WERI-Rb-1 (cell line): ENCODE measurements around the gene IZUMO4.

ENCODE experiments used
- DNase-seq: peaks from one replicate; pipeline ENCODE4 v3.0.0-alpha.2; 2020
- H3K27ac ChIP-seq: fragments of 250-450 bp; sonication (Bioruptor Pico); 2 replicates; pipeline ENCODE4 v1.5.1; 2020; ENCODE audit warnings: mild to moderate bottlenecking, moderate library complexity
- H3K27me3 ChIP-seq: fragments of 250-450 bp; sonication (Bioruptor Pico); 2 replicates; pipeline ENCODE4 v1.5.1; 2021; ENCODE audit warnings: mild to moderate bottlenecking, low read depth, moderate library complexity; ENCODE audit not compliant: insufficient read depth, severe bottlenecking
- H3K36me3 ChIP-seq: fragments of 250-450 bp; sonication (Bioruptor Pico); 2 replicates; pipeline ENCODE4 v1.5.1; 2020; ENCODE audit warnings: mild to moderate bottlenecking, moderate library complexity
- H3K4me3 ChIP-seq: 2 replicates; pipeline ENCODE4 v1.5.1; 2011; ENCODE audit warnings: low read depth, mild to moderate bottlenecking, control low read depth, low read length
- H3K9me3 ChIP-seq: fragments of 250-450 bp; sonication (Bioruptor Pico); 2 replicates; pipeline ENCODE4 v1.5.1; 2021; ENCODE audit warnings: mild to moderate bottlenecking, moderate library complexity; ENCODE audit not compliant: severe bottlenecking
- CTCF ChIP-seq: IDR thresholded peaks from 2 replicates; pipeline ENCODE4 v1.5.1; 2011; ENCODE audit warnings: low read depth, mild to moderate bottlenecking, control low read depth, inconsistent platforms, low read length

The IZUMO4 gene

GRCh38 chr19:2097886-2098327, 1.2 kb downstream of the IZUMO4 start:
- no peak for DNase-seq
- Histone ChIP-seq H3K4me3 (no peak overlapping the region), H3K27me3 (no peaks in the 10 kb centered on the region), H3K9me3 (no peaks in the 10 kb centered on the region), H3K27ac (no peak overlapping the region), H3K36me3 (peaks cover 31% of the 10 kb centered on the region)
- TF ChIP-seq CTCF = no peak

- no peak for TF ChIP-seq CTCF
- Histone ChIP-seq H3K9me3 (no peaks in the 10 kb centered on the region), H3K27ac (no peak overlapping the region), H3K27me3 (no peaks in the 10 kb centered on the region), H3K36me3 (peaks cover 37% of the 10 kb centered on the region), H3K4me3 (no peak overlapping the region)
- DNase-seq = no peak
These were observed 2.4 kb downstream of the IZUMO4 start for GRCh38 chr19:2099054-2099501.

- no peak overlapping the region for H3K27ac ChIP-seq
- H3K27me3 ChIP-seq = no peaks in the 10 kb centered on the region
- TF ChIP-seq CTCF = no peak
- H3K4me3 ChIP-seq = no peak overlapping the region
- DNase-seq = no peak
- H3K36me3 ChIP-seq = peaks cover 41% of the 10 kb centered on the region
- no peaks in the 10 kb centered on the region for H3K9me3 ChIP-seq
These were observed 3.4 kb downstream of the IZUMO4 start for GRCh38 chr19:2099937-2100718.

- DNase-seq = no peak
- Histone ChIP-seq H3K4me3 (no peak overlapping the region), H3K9me3 (no peaks in the 10 kb centered on the region), H3K27me3 (no peaks in the 10 kb centered on the region), H3K27ac (no peak overlapping the region), H3K36me3 (peaks cover 47% of the 10 kb centered on the region)
- TF ChIP-seq CTCF = no peak
These were observed 4.0 kb downstream of the IZUMO4 start for GRCh38 chr19:2100719-2101061.

- Histone ChIP-seq H3K27me3 (no peaks in the 10 kb centered on the region), H3K4me3 (no peak overlapping the region), H3K27ac (no peak overlapping the region), H3K36me3 (peaks cover 57% of the 10 kb centered on the region), H3K9me3 (no peaks in the 10 kb centered on the region)
- DNase-seq = no peak
- TF ChIP-seq CTCF = no peak
These were observed 5.0 kb downstream of the IZUMO4 start for GRCh38 chr19:2101417-2102335.
